ENCODE results near the gene OBP2B. TPM values are rescaled to one million over a fixed set of nuclear protein-coding genes. Genes with fewer than 3 reads are reported as not detected.

OBP2B gene
- total RNA-seq, 1 experiment from 2014 or later = not detected

GRCh38 chr9:133254471-133254870 is 45.4 kb upstream of the OBP2B start:
- Histone ChIP-seq H3K27me3 (ENCODE audit: control insufficient read depth, insufficient read depth, low read length) (no peaks in the 10 kb centered on the region), H3K4me1 (ENCODE audit: control insufficient read depth, insufficient read depth, low read length) (no peaks in the 10 kb centered on the region; the same call in 1 of the 2 replicates), H3K9me3 (ENCODE audit: control insufficient read depth, insufficient read depth, low read depth, low read length) (no peaks in the 10 kb centered on the region), H3K4me3 (ENCODE audit: low read depth in 2 of 2, low read length in 2 of 2) (no peak overlapping the region), H3K27ac (ENCODE audit: low read length) (no peak overlapping the region), H3K36me3 (ENCODE audit: control insufficient read depth, insufficient read depth, low read length) (no peaks in the 10 kb centered on the region)
- ChIA-PET CTCF (no interaction called here), POLR2A (no interaction called here)
- intact Hi-C loops (cut with micrococcal nuclease; ENCODE audit: unreplicated experiment) (no loop called here), in situ Hi-C loops (cut with HindIII; ENCODE audit: low pct_unique_long_range_greater_than_20kb, low sequenced_read_pairs) (no loop called here)
- TF ChIP-seq SIN3A (IDR thresholded peaks at IDR 0.05; ENCODE audit: borderline replicate concordance, insufficient read depth, low read depth, low read length) (no peak), TCF7L2 (IDR thresholded peaks at IDR 0.05; ENCODE audit: low read depth, low read length) (no peak), CTCF (IDR thresholded peaks at IDR 0.05) (no peak), POLR2AphosphoS5 (IDR thresholded peaks at IDR 0.05; ENCODE audit: low read depth, low read length) (no peak)
- TF ChIP-seq, protein P1, sequence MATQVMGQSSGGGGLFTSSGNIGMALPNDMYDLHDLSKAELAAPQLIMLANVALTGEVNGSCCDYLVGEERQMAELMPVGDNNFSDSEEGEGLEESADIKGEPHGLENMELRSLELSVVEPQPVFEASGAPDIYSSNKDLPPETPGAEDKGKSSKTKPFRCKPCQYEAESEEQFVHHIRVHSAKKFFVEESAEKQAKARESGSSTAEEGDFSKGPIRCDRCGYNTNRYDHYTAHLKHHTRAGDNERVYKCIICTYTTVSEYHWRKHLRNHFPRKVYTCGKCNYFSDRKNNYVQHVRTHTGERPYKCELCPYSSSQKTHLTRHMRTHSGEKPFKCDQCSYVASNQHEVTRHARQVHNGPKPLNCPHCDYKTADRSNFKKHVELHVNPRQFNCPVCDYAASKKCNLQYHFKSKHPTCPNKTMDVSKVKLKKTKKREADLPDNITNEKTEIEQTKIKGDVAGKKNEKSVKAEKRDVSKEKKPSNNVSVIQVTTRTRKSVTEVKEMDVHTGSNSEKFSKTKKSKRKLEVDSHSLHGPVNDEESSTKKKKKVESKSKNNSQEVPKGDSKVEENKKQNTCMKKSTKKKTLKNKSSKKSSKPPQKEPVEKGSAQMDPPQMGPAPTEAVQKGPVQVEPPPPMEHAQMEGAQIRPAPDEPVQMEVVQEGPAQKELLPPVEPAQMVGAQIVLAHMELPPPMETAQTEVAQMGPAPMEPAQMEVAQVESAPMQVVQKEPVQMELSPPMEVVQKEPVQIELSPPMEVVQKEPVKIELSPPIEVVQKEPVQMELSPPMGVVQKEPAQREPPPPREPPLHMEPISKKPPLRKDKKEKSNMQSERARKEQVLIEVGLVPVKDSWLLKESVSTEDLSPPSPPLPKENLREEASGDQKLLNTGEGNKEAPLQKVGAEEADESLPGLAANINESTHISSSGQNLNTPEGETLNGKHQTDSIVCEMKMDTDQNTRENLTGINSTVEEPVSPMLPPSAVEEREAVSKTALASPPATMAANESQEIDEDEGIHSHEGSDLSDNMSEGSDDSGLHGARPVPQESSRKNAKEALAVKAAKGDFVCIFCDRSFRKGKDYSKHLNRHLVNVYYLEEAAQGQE (IDR thresholded peaks at IDR 0.05; ENCODE audit: insufficient read depth in 1 of 2, low read depth in 2 of 2, low read length in 1 of 2) = no peak
- BruUV-seq (replicated peaks) = no TSS peak
- DNase-seq (ENCODE audit: low read depth, low spot score) = no peak
- ATAC-seq = no peak

DNA sequence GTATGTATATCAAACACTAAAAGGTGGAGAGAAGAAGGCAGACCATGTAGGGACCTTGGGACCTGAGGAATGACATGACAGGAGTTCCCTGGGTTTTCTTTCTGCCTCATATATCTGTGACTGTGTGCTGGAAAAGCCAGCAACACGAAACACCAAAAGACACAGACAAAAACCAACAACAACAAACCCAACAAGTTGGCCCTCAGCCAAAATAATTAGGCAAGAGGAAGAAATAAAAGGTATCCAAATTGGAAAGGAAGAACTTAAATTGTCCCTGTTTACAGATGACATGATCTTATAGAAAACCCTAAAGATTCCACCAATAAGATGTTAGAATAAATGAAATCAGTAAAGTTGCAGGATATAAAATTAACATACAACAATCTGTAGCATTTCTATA is 44.2 kb upstream of the OBP2B start:
- DNase-seq (ENCODE audit: low read depth, low spot score) = no peak
- in situ Hi-C loops (cut with HindIII; ENCODE audit: low pct_unique_long_range_greater_than_20kb, low sequenced_read_pairs) (no loop called here), intact Hi-C loops (cut with micrococcal nuclease; ENCODE audit: unreplicated experiment) (no loop called here)
- no TSS peak for BruUV-seq (replicated peaks)
- ATAC-seq = no peak
- Histone ChIP-seq H3K9me3 (ENCODE audit: control insufficient read depth, insufficient read depth, low read depth, low read length) (no peaks in the 10 kb centered on the region), H3K4me1 (ENCODE audit: control insufficient read depth, insufficient read depth, low read length) (no peaks in the 10 kb centered on the region; the same call in 1 of the 2 replicates), H3K4me3 (ENCODE audit: low read depth in 2 of 2, low read length in 2 of 2) (no peak overlapping the region), H3K36me3 (ENCODE audit: control insufficient read depth, insufficient read depth, low read length) (no peaks in the 10 kb centered on the region), H3K27me3 (ENCODE audit: control insufficient read depth, insufficient read depth, low read length) (no peaks in the 10 kb centered on the region), H3K27ac (ENCODE audit: low read length) (no peak overlapping the region)
- TF ChIP-seq TCF7L2 (IDR thresholded peaks at IDR 0.05; ENCODE audit: low read depth, low read length) (no peak), POLR2AphosphoS5 (IDR thresholded peaks at IDR 0.05; ENCODE audit: low read depth, low read length) (no peak), SIN3A (IDR thresholded peaks at IDR 0.05; ENCODE audit: borderline replicate concordance, insufficient read depth, low read depth, low read length) (no peak), CTCF (IDR thresholded peaks at IDR 0.05) (no peak)
- TF ChIP-seq, protein P1 (IDR thresholded peaks at IDR 0.05; ENCODE audit: insufficient read depth in 1 of 2, low read depth in 2 of 2, low read length in 1 of 2) = no peak
- ChIA-PET POLR2A (interaction anchor here (0.7 kb wide), 1 partner anchor 1240 kb away, joined by 3 read pairs; no protein-coding TSS in a partner anchor), CTCF (no interaction called here)

Measured in Panc1 (cell line).